Stimulated activated CD4-positive, alpha-beta T cell treated with anti-CD3 and anti-CD28 coated beads, Interleukin-4, amount 100 ng/mL, for 1 hour (primary cell): ENCODE results near the gene IGFBP1.

ENCODE experiments used
- DNase-seq: peaks from one replicate; pipeline ENCODE4 v3.0.0-alpha.2; 2020

The IGFBP1 gene

GRCh38 chr7:45881759-45882464, 6.4 kb upstream of the IGFBP1 start:
- DNase-seq: no peak

- DNase-seq: no peak
Observed at GRCh38 chr7:45882465-45882810, 5.8 kb upstream of the IGFBP1 start.

GRCh38 chr7:45884136-45884535, 4.2 kb upstream of the IGFBP1 start:
- no peak for DNase-seq

- no peak for DNase-seq
Observed at GRCh38 chr7:45885264-45885882, 2.9 kb upstream of the IGFBP1 start.

GRCh38 chr7:45886931-45887667, 1.2 kb upstream of the IGFBP1 start:
- no peak for DNase-seq

- DNase-seq: no peak
Observed at GRCh38 chr7:45888993-45889366, 692 bp downstream of the IGFBP1 start.

GRCh38 chr7:45889367-45890067, 1.2 kb downstream of the IGFBP1 start:
- no peak for DNase-seq

- DNase-seq: no peak
Observed at GRCh38 chr7:45890125-45890901, 2.0 kb downstream of the IGFBP1 start.

GRCh38 chr7:45890902-45891461, 2.7 kb downstream of the IGFBP1 start:
- DNase-seq: no peak

- no peak for DNase-seq
Observed at GRCh38 chr7:45891462-45892402, 3.4 kb downstream of the IGFBP1 start.

- no peak for DNase-seq
Observed at GRCh38 chr7:45892407-45893035, 4.2 kb downstream of the IGFBP1 start.

- DNase-seq: no peak
Observed at GRCh38 chr7:45893374-45893995, 5.2 kb downstream of the IGFBP1 start.

- DNase-seq: no peak
Observed at GRCh38 chr7:45893996-45894664, 5.8 kb downstream of the IGFBP1 start.

- DNase-seq: no peak
Observed at GRCh38 chr7:45894665-45895062, 6.4 kb downstream of the IGFBP1 start.

GRCh38 chr7:45897042-45897690, 8.9 kb downstream of the IGFBP1 start:
- no peak for DNase-seq

- DNase-seq: no peak
Observed at GRCh38 chr7:45898222-45898621, 9.9 kb downstream of the IGFBP1 start.

GRCh38 chr7:45901566-45901965, 13.3 kb downstream of the IGFBP1 start:
- no peak for DNase-seq

GRCh38 chr7:45902820-45903219, 14.5 kb downstream of the IGFBP1 start:
- no peak for DNase-seq

- no peak for DNase-seq
Observed at GRCh38 chr7:45909561-45909960, 21.3 kb downstream of the IGFBP1 start.
